ENCODE data around the gene OR10K1.

- TF ChIP-seq GATA3 (IDR thresholded peaks at IDR 0.05; ENCODE audit: low read depth, low read length) (no peak), GATA2 (IDR thresholded peaks at IDR 0.05; ENCODE audit: low read depth, low read length) (no peak)
These were observed 48.0 kb downstream of the OR10K1 start for GRCh38 chr1:158509471-158510156.

Measured in SH-SY5Y (cell line).